Skeletal muscle tissue (tissue), 2 donors: ENCODE data around the gene LOC128125822. TPM values are rescaled to one million over a fixed set of nuclear protein-coding genes. Genes with fewer than 3 reads are reported as not detected.

Experiments used
- small RNA-seq: library from RNA; depleted of rRNA; stranded (forward); fragments of <200 nt; gene quantifications from one replicate; pipeline ENCODE3, GENCODE V24; 2014
- total RNA-seq: library from RNA; depleted of rRNA; stranded (reverse); fragments of >200 nt; gene quantifications from one replicate; pipeline ENCODE4 v1.2.3, GENCODE V29; 2014

Gene LOC128125822

Small RNAs within 50 kb of the gene (small RNA-seq; reads per million reads assigned to genes)
- not detected for gene AL513043.1

Other genes starting within 250 kb of the LOC128125822 start
- 28.7 TPM for gene PTP4A1, start within 50 bp of the LOC128125822 start, total RNA-seq
- gene PHF3, start 63.3 kb downstream of the LOC128125822 start, total RNA-seq, result 22.4 TPM